Measurements from ENCODE around the gene PCBP3.

GRCh38 chr21:45611939-45612664 is 31.4 kb upstream of the PCBP3 start:
- TF ChIP-seq POLR2AphosphoS5 (IDR thresholded peaks at IDR 0.05; ENCODE audit: low read depth, low read length) (no peak), ZNF558 (CRISPR knock-in tag; IDR thresholded peaks at IDR 0.05; ENCODE audit: borderline replicate concordance) (no peak), RFX5 (IDR thresholded peaks at IDR 0.05; ENCODE audit: low read depth, low read length) (no peak), ZUFSP (CRISPR knock-in tag; IDR thresholded peaks at IDR 0.05; ENCODE audit: borderline replicate concordance) (no peak), ZNF646 (CRISPR knock-in tag; IDR thresholded peaks at IDR 0.05) (no peak), RBAK (CRISPR knock-in tag; IDR thresholded peaks at IDR 0.05) (no peak), ZNF232 (CRISPR knock-in tag; IDR thresholded peaks at IDR 0.05; ENCODE audit: borderline replicate concordance) (no peak), CTCF (CRISPR knock-in tag; IDR thresholded peaks at IDR 0.05) (no peak), CHD2 (IDR thresholded peaks at IDR 0.05; ENCODE audit: low read depth, low read length) (no peak), ZBTB25 (CRISPR knock-in tag; IDR thresholded peaks at IDR 0.05) (no peak)

All from HepG2 (cell line).